ENCODE data around the gene SPATA31E1.

- no peak for TF ChIP-seq YY1 (IDR thresholded peaks at IDR 0.05; ENCODE audit: insufficient read depth, insufficient read length)
- TF ChIP-seq SUZ12 (IDR thresholded peaks at IDR 0.05; ENCODE audit: extremely low read depth, insufficient read depth, insufficient read length) = no peak
These were observed 2.1 kb downstream of the SPATA31E1 start for GRCh38 chr9:87884578-87885459.

Data from NT2/D1 (cell line).